Measurements from ENCODE around the gene ALKBH3.
A peak's percentile ranks its signal among the peaks of the same experiment; 100 is the strongest.

The ALKBH3 gene

DNA sequence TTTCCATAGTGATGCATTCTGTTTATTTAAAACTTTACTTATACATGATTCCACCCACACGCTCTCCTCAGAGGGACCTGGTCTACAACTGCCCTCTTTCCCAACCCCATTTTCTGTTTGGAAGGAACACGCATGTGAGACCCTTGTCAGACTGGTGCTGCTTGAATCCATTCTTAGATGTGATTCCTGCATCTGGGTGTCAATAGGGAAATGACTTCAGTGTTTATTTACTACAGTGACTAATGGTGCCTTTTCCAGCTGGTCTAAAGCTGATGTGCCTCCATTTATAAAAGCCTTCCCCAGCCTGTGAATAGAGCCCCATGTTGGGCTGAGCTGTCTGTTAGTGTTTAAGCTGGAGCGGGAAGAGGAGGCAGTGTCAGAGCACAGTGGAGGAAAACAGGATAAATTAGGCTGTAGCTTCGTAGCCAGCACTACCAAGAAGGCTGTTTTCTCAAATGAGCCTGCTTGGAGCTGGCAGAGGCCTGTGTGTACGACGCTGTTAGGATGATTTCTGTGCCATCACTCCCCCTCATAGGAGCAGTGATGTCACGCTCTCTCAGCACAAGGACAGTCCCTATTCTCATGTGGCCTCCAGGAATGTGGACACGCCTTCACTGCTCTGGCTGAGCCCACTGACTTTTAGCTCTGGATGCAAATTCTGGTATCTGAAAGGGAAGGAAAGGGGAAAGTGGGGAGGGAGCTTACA lies 42.9 kb downstream of the ALKBH3 start:
- DNase-seq, result no peak

DNA sequence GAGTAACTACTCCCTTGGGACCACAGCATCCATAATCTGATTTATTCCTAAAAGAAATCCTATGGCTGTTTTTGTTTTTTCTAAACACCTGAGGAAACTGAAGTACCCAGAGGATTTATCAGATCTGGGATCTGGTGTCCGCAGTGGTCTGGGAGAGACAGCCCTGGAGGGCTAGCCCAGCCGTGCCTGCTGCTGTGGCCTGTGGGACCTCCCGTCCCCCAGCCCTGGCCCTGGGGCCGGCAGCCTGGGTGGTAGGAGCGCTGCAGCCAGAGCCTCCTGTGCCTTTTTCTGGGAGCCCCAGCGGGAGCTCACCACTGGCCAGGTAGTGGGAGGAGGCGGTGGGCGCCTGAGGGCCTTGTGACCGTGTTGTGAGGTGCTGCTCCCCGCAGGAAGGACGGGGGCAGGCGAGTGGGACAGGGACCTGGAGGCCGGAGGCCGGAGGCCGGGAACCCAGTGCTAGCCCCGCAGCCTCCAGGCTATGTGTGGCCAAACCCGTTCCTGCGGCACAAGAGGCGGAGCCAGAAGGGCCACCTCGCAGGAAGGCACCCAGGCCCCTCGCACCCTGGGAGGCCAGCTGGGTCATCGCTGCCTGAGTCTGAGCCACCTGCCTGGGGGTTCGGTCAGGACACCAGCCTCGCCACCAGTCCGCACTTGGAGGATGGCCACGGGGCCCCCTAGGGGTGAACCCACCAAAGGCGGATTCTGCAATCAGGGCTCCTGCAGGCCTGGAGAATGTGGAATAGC lies 43.7 kb downstream of the ALKBH3 start:
- no peak for DNase-seq

DNA sequence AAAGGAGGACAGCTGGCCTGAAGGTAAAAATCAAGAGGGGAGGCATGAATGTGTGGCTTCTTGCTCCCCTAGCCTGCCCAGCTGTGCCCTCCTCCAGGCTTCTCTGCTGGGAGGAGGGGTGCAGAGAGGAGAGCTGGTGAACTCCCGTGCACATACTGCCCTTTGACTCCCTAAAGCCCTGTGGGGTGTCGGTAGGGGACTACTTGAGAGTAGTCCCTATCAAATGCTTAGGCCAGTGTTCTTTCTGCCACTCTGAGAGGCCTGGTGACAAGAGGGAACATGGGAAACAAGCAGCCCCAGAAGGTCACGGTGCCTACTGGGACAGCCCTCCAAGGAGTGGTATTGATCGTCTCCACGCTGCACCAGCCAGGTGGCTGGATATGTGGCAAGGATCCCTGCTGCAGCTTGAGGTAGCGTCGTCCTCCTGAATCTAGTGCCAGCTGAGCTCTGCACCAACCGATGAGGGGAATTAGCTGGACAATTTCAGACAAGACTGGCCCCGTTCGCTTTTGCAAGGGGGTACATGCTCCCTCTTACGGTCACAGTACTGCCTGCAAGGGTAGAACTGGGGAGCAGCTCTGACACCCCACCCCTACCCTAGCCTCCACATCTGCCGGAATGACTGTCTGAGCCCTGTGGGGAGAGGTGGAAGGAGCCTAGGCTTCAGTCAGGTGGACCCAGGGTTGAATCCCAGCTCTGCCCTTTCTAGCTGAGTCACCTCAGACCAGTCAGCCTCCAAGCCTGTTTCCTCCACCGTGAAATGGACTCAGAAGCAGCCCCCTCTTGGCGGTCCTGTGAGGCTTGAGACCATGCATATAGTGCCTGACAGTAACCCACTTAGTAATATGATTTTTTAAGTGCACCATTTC lies 44.7 kb downstream of the ALKBH3 start:
- DNase-seq, result no peak

DNA sequence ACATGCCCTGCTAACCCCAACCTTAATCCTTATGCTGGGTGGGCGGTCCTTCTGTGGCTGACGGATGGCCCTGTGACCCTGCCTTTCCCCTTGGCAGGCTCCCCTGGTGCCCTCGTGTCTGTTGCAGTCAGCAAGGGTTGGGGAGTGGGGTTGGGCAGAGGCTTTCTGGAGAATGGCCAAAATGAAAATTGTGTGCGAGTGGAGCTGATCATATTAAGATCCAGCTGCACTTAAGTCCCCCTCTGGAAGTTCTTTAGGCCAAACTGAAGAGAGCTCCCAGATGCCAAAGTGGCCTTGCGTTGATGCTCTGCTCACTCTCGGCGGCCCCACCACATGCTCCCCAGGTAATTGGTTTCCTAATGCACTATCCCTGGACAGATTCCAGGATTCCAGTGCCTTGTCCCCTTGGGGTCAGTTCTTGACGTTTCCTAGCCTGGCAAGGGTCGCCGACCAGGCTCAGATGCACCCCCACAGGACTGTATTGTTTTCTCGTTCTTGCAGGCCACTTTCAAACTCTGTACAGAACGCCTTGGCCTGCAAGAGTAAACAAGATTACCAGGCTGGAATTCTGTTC lies 45.4 kb downstream of the ALKBH3 start:
- DNase-seq, result no peak

DNA sequence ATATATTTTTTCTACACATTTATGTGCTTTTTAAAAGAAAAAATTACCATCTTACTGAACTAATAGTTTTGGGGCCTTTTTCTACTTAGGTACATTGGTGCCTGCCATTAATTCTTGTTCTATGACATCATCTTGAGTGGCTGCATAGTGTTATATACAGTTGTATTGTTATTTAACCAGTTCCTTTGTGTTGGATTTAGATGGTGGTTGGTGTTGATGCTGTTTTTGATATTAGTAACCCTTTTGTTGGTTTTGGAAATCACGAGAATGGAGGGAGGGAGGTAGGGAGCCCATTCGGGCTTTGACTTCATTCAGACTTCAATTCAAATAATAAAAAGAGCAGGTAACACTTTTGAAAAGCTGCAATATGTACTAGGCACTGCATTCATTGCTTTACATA lies 46.4 kb downstream of the ALKBH3 start:
- no peak for DNase-seq

DNA sequence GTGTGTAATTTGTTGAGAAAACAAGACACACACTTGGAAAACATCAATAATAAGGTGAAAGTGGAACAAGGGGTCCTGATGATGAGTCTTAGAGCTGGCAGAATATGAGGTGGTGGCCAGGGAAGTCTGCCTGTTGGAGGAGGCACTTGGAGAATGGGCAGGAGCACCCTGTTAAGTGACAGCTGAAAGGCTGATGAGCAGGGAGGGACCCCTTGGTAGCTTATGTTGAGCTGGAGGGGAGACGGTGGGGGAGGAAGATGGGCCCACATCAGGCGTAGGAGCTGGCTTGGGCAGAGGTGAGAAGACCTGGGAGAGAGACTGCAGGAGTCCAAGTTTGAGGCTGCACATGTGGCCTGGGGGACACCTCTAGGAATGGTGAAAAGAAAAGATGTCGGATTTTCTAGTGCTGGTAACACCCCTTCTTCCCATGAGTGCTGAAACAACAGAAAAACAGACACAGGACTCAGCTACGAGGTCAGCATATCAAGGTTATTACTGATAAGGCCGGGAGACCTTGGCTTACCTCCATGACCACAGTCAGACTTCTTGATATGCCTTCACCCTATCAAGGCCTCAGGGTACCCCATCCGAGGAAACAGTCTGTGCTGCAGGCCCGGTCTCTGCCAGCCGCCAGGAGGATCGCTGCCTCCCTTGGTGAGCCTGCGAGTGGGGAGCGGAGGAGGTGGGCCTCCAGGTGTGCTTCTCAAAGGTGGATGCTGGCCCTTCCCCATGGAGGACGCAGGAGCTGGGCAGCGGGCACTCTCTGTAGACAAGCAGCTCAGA lies 47.5 kb downstream of the ALKBH3 start:
- no peak for DNase-seq

DNA sequence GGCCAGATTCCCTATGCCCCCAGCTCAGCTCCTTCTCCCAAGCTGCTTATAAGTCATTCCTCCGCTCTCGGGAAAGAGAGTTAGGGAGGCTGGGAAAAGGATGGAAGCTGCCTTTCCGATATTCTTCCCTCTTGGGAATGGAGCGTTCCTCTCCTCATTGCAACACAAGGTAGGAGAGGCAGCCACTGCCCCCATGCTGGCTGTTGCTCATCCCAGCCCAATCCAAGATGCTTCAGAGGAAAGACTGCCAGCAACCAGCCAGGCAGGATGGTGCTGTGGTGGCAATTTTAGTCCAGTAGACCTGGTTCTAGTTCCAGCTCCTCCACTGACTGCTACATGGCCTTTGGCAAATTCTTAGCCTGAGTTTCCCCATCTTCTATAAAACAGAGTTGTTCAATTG lies 48.1 kb downstream of the ALKBH3 start:
- DNase-seq, result no peak

DNA sequence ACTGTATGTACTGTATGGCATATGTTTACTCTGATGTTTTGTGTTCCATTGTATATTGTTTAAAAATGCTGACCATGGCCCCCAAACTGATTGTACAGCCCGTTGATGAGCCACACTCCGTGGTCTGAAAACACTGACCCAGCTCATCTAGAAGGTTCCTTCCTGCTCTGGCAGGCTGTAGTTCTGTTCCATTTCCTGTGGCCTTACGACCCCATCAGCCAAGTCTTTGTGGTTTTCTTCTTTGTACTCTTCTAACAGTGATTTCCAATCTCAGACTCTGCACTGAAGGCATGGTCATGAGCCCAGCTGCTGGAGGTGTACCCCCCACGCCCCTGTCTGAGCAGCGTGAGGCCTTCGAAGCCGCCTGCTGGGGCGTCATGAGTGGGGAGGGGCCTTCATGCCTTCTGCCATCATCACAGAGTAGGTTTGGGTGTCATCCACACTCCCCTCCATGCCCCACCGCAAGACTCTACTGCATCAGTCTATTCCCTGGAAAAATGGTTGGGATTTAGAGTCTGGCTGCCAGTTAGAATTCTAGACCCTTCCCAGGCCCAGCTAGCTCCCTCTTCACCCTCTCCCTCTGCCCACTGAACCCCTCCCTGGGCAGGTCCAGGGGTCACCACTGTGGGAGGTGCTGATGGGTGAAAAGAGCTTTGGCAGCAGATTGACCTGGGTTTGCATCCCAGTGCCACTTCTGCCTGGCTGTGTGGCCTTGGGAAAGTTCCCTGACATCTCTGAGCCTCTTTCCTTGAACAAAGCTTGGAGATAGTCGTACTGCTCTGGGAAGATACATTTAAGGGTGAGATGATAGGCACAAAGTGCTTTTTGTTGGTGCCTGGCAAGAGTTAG lies 50.5 kb downstream of the ALKBH3 start:
- no peak for DNase-seq

DNA sequence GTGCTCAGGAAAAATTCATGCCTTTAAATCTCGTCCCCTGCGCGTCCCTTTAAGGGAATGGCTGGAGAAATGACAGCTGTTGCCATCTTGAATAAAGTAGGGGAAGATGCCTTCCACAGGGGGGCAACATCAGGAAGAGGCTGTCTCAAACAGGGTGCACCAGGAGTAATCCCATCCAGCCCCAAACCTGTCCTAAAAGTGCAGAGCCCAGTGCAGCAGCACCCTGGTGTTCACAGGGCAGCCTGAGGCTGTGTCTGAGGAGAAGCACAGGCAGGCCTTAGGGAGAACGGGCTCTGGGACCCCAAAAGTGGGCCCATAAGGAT lies 51.0 kb downstream of the ALKBH3 start:
- DNase-seq, result no peak

DNA sequence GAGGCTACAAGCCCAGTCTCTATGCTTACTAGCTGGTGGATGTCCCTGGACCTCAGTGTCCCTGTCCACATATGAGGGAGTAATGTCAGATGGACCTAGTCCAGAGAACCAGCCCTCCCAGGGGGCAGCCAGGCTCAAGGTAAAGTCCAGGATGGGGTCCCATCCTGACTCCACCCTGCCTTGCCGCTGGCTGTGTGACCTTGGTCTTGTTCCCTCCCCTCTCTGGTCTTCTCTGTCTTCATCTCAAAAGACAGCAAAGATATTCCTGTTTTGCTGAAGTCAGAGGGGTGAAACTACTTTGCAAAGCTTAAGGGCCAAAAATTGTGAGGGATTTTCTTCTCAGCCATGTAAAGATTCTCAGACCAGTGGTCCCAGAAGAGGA lies 52.6 kb downstream of the ALKBH3 start:
- no peak for DNase-seq

DNA sequence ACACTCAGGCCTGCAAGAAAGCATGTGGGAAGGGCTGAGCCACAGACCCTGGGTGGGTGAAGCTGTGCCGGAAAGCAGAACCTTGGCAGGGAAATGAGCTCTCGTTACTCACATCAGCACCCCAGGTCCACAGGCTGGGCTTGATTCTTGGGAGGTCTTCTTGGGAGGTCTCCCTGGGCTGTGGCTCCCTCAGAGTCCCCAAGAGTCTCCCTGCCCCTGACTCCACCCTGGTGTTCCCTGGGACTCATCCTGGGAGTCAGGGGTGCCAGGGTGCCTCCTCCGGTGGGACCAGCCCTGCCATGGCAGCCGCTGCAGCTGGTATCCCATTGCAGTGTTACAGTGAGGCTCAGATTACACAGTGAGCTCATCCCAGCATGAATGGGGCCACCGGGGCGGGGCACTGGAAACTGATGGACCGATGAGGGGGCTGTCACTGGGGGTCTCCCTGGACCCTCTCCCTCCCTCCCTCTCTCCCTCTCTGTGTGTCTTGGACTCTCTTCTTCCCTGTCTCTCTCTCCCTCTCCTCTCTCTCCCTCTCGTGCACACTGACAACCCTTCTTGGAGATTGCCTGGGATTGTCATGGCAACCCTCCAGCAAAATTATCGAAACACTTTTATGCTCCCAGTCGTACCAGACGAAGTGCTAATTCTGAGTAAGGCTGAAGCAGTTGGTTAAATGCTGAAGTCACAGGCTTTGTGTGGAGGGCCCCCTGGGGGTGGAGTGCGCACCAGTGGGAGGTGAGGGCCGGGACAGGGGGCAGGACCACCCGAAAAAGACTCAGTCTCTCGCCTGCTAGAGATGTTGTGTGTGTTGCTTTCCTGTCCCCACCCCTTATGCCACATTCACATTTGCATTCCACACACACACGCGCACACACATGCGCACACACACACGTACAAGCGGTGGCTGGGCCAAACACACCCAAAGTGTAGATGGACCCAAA lies 53.2 kb downstream of the ALKBH3 start:
- DNase-seq, result no peak

DNA sequence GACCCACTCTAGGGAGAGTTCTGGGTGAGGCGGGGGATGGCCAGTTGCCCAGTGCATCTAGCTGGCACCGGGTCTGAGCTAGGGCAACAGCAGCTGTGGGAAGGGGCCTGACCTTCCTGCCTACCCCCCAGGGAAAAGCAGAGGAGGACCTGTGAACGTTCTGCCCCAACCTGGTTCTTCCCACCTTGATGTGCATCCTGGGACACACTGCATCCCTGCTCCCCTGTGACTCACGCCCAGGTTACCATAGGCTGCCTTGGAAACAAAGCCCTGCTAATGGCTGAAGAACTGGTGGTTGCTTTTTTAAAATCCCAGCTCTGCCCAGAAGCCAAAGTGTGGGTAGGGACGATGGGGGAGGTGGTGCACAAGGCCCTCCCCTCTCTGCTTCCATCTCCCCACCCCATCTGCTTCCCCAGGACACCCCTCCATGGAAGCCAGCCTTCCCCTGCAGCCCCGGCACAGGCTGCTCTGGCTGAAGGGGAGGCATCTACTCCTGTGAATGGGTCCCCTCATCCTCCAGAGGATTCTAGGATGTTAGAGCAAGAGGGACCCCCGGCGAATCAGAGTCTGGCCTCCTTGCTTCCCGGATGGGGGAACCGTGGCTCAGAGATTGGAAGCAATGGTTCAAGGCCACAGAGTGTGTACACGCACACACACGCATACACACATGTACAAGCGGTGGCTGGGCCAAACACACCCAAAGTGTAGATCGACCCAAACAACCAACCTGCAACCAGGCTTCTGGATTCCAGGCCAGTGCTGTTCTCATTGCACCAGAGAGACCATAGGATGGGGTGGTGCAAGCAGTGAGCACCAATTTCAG lies 54.2 kb downstream of the ALKBH3 start:
- DNase-seq, result no peak

DNA sequence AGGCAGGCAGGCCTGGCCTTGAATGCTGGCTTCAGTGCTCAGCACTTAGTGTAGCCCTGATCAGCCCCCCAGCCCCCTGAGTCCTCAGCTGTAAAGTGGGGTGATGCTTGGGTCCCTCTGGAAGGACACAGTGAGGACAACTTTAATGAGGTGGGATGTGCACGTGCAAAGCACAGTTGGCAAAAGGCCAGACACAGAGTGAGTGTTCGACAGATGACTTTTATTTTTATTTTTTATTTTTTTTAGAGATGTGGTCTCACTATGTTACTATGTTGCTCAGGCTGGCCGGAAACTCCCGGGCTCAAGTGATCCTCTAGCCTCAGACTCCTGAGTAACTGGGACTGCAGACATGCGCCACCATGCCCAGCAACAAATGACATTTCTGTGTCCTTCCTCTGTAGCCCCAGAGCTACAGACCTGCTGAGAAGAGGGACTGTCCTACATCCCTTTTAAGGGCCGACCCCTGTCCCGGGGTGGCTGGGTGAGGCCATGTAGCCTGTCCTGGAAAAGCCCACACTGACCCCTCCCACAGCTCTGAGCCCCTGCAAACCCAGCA lies 54.9 kb downstream of the ALKBH3 start:
- no peak for DNase-seq

DNA sequence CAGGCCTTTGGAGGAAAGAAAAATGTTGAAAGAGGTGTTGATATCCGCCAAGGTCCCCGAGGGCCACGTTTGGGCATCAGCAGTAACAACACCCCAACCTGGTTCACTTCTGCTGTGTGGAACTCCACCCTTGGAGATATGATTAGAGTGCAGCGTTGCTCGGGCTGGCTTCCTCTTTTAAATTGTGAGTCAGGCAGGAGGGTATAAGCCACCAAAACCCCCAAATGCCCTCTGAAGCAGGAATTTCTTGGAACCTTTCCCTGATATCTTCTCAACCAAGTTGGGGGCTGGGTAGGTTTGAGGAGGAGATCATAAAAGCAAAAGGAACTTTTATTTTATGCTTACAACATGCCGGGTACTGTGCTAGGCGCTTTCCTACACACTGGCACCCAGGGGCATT lies 55.4 kb downstream of the ALKBH3 start:
- DNase-seq, result no peak

DNA sequence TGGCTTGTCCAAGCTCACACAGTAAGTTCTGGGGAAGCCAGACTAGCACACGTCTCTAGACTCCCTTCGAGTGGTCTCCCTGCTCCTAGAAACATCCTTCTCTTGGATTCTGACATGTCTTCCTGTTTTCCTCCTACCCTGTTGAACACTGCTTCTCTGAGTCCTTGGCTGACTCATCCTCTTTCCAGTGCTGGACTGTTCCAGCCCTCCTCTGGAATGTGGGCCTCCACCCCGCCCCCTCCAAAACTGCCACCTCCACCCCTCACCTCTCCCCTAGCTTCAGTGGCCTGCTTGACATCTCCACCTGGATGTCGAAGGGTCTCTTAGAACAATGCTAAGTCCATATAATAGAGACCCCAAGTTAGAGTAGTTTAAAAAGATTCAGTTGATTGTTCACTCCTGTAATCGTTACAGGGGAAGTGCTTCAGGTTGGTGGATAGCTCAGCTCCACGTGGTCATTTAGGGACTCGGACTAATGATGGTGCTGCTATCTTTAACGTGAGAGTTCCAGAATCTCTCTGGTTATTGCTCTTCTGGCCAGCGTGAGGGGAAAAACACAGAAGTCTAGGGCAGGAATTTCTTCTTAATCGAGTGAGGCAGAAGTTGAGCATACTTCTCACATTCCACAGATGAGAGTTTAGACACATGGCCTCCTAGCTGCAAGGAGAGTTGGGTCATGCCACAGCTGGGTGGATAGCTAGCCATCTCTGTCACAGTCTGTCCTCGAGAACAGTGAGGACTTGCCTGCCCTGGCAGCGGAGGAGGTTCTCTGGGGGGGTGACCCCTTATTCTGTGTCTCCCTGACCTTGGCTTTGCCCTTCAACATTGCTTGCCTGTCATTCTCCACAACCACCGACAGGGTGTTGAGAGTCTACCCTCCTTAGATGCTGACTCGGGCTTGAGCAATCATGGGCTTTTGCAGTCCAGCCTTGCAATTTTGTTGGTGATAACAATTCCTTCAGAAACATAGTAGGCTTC lies 57.1 kb downstream of the ALKBH3 start:
- DNase-seq, result no peak

DNA sequence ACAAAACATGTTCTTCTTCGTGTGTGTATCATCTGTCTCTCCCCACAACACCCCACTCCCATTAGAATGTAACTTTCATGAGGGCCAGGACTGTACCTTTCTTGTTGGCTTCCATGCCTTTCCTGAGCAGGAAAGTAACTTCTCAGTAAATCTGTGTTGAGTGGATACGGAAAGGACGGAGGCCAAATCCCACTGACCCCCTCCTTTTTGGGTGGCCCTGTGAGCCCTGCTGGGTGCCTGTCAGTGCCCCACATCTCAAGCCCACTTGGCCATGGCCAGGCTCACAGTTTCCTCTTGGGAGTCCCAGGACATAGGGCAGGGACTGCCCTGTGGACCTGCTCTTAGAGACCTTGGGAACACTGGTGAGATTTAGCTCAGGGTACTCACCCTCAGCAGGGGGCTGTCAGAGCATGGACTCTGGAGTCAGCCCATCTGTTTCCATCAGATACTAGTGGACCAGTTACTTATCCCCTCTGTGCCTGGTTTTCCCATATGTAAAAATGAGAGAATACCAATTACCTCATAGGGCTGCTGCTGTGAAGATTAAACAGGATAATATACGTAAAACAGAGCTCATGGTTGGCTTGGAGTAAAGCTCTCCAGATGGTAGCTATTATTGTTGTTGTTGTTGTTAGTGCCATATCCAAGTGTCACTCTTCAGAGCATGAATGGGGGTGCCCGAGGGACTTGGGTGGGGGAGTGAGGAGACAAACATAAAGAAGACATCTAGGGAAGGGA lies 60.8 kb downstream of the ALKBH3 start:
- DNase-seq, result peak; percentile 33

DNA sequence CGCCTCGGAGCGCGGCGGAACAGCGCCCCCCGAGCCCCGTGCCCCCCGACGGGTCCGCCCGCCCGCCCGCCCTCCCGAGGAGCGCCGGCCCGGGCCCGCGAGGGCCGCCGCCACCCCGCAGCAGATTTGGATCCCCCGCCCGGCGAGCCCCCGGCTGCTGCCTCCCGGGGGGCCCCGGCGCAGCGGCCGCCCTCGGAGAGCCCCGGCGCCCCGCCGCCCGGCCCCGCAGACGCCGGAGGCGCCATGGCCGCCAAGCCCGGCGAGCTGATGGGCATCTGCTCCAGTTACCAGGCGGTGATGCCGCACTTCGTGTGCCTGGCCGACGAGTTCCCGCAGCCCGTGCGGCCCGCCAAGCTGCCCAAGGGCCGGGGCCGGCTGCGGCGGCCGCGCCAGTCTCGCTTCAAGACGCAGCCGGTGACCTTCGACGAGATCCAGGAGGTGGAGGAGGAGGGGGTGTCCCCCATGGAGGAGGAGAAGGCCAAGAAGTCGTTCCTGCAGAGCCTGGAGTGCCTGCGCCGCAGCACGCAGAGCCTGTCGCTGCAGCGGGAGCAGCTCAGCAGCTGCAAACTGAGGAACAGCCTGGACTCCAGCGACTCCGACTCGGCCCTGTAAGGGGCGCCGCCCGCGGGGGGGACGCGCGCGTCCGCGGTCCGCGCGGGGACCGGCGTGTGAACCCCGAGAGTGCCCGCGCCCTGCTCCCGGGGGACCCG lies 62.2 kb downstream of the ALKBH3 start:
- DNase-seq, result no peak
